Measurements from ENCODE around the gene FSTL4. TPM values are rescaled to one million over a fixed set of nuclear protein-coding genes. Genes with fewer than 3 reads are reported as not detected.

Gene FSTL4
- polyA plus RNA-seq, 1 donor from 2014 or later = 0.57 TPM

- Histone ChIP-seq H3K9ac (ENCODE audit: low read length) (no peak overlapping the region), H3K9me3 (ENCODE audit: low read length) (no peaks in the 10 kb centered on the region), H3K27me3 (ENCODE audit: insufficient read depth, low read depth, low read length) (no peaks in the 10 kb centered on the region), H3K4me2 (ENCODE audit: low read length) (no peak overlapping the region), H3K9me2 (ENCODE audit: insufficient read depth, low read length) (no peaks in the 10 kb centered on the region), H4K20me1 (ENCODE audit: insufficient read depth) (no peaks in the 10 kb centered on the region), H3K36me3 (ENCODE audit: insufficient read depth, low read length) (no peaks in the 10 kb centered on the region), H2AFZ (ENCODE audit: low read depth, low read length) (no peak overlapping the region), H3K27ac (ENCODE audit: low read length) (no peak overlapping the region), H3K4me3 (ENCODE audit: low read length) (no peak overlapping the region), H3F3A (ENCODE audit: insufficient read depth, low read length, poor library complexity, severe bottlenecking) (no peaks in the 10 kb centered on the region), H3K79me2 (replicated peaks; ENCODE audit: insufficient read depth, low read length) (no peaks in the 10 kb centered on the region)
- TF ChIP-seq RAD21 (conservative IDR thresholded peaks at IDR 0.05) = no peak
- no peak for TF ChIP-seq POLR2AphosphoS5 (IDR thresholded peaks at IDR 0.05)
- no peak for TF ChIP-seq REST (IDR thresholded peaks at IDR 0.05; ENCODE audit: borderline replicate concordance)
- TF ChIP-seq EZH2 (IDR thresholded peaks at IDR 0.05; ENCODE audit: borderline replicate concordance, insufficient read depth, low read length, poor library complexity, severe bottlenecking) = no peak
- no peak for TF ChIP-seq TAF1 (IDR thresholded peaks at IDR 0.05; ENCODE audit: low read depth)
- TF ChIP-seq CTCF (IDR thresholded peaks at IDR 0.05; ENCODE audit: poor library complexity, severe bottlenecking) = no peak
- TF ChIP-seq SMC3 (conservative IDR thresholded peaks at IDR 0.05; ENCODE audit: poor library complexity) = no peak
- TF ChIP-seq MXI1 (conservative IDR thresholded peaks at IDR 0.05; ENCODE audit: poor library complexity, severe bottlenecking) = no peak
- TF ChIP-seq EP300 (conservative IDR thresholded peaks at IDR 0.05; ENCODE audit: poor library complexity, severe bottlenecking) = no peak
Measured at GRCh38 chr5:133431326-133431865, 180.9 kb downstream of the FSTL4 start.

GRCh38 chr5:133430095-133430494, 182.2 kb downstream of the FSTL4 start:
- Histone ChIP-seq H3K36me3 (ENCODE audit: insufficient read depth, low read length) (no peaks in the 10 kb centered on the region), H3K9me2 (ENCODE audit: insufficient read depth, low read length) (no peaks in the 10 kb centered on the region), H2AFZ (ENCODE audit: low read depth, low read length) (no peak overlapping the region), H3K27ac (ENCODE audit: low read length) (no peak overlapping the region), H3K27me3 (ENCODE audit: insufficient read depth, low read depth, low read length) (no peaks in the 10 kb centered on the region), H3K9ac (ENCODE audit: low read length) (no peak overlapping the region), H3K4me3 (ENCODE audit: low read length) (no peak overlapping the region), H3K9me3 (ENCODE audit: low read length) (no peaks in the 10 kb centered on the region), H3F3A (ENCODE audit: insufficient read depth, low read length, poor library complexity, severe bottlenecking) (no peaks in the 10 kb centered on the region), H3K79me2 (replicated peaks; ENCODE audit: insufficient read depth, low read length) (no peaks in the 10 kb centered on the region), H3K4me2 (ENCODE audit: low read length) (no peak overlapping the region), H4K20me1 (ENCODE audit: insufficient read depth) (no peaks in the 10 kb centered on the region)
- TF ChIP-seq TAF1 (IDR thresholded peaks at IDR 0.05; ENCODE audit: low read depth) = no peak
- no peak for TF ChIP-seq POLR2AphosphoS5 (IDR thresholded peaks at IDR 0.05)
- no peak for TF ChIP-seq SMC3 (conservative IDR thresholded peaks at IDR 0.05; ENCODE audit: poor library complexity)
- TF ChIP-seq MXI1 (conservative IDR thresholded peaks at IDR 0.05; ENCODE audit: poor library complexity, severe bottlenecking) = no peak
- TF ChIP-seq CTCF (IDR thresholded peaks at IDR 0.05; ENCODE audit: poor library complexity, severe bottlenecking) = no peak
- no peak for TF ChIP-seq EZH2 (IDR thresholded peaks at IDR 0.05; ENCODE audit: borderline replicate concordance, insufficient read depth, low read length, poor library complexity, severe bottlenecking)
- TF ChIP-seq RAD21 (conservative IDR thresholded peaks at IDR 0.05) = no peak
- TF ChIP-seq EP300 (conservative IDR thresholded peaks at IDR 0.05; ENCODE audit: poor library complexity, severe bottlenecking) = no peak
- no peak for TF ChIP-seq REST (IDR thresholded peaks at IDR 0.05; ENCODE audit: borderline replicate concordance)

All from neural cell (in vitro differentiated cells).